NB4 (cell line): ENCODE results near the gene GPC1.
A peak's percentile ranks its signal among the peaks of the same experiment; 100 is the strongest.

ENCODE experiments used
- DNase-seq: peaks from one replicate; pipeline ENCODE4 v3.0.0; 2010; ENCODE audit warnings: low read depth
- H3K4me3 ChIP-seq: one replicate; pipeline ENCODE4 v1.5.1; 2011; ENCODE audit warnings: mild to moderate bottlenecking, low read depth, low read length, moderate library complexity
- MAX ChIP-seq: IDR thresholded peaks from 2 replicates; pipeline ENCODE4 v1.6.1; 2011; ENCODE audit warnings: low read depth, low read length
- MYC ChIP-seq: IDR thresholded peaks from 2 replicates; pipeline ENCODE4 v1.6.1; 2011; ENCODE audit warnings: low read depth, low read length
- POLR2A ChIP-seq: IDR thresholded peaks from 2 replicates; pipeline ENCODE4 v1.6.1; 2011; ENCODE audit warnings: mild to moderate bottlenecking; ENCODE audit not compliant: insufficient read length; ENCODE audit errors: extremely low read depth
- TF ChIP-seq, protein P1 (sequence below): IDR thresholded peaks from one replicate; pipeline ENCODE4 v1.5.1; 2012; ENCODE audit warnings: low read depth, low read length

GPC1 gene

GRCh38 chr2:240431661-240432424 is 3.6 kb upstream of the GPC1 start:
- TF ChIP-seq MYC (no peak), POLR2A (no peak), MAX (no peak)
- TF ChIP-seq, protein P1, sequence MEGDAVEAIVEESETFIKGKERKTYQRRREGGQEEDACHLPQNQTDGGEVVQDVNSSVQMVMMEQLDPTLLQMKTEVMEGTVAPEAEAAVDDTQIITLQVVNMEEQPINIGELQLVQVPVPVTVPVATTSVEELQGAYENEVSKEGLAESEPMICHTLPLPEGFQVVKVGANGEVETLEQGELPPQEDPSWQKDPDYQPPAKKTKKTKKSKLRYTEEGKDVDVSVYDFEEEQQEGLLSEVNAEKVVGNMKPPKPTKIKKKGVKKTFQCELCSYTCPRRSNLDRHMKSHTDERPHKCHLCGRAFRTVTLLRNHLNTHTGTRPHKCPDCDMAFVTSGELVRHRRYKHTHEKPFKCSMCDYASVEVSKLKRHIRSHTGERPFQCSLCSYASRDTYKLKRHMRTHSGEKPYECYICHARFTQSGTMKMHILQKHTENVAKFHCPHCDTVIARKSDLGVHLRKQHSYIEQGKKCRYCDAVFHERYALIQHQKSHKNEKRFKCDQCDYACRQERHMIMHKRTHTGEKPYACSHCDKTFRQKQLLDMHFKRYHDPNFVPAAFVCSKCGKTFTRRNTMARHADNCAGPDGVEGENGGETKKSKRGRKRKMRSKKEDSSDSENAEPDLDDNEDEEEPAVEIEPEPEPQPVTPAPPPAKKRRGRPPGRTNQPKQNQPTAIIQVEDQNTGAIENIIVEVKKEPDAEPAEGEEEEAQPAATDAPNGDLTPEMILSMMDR = no peak
- H3K4me3 ChIP-seq = no peak overlapping the region
- no peak for DNase-seq

DNA sequence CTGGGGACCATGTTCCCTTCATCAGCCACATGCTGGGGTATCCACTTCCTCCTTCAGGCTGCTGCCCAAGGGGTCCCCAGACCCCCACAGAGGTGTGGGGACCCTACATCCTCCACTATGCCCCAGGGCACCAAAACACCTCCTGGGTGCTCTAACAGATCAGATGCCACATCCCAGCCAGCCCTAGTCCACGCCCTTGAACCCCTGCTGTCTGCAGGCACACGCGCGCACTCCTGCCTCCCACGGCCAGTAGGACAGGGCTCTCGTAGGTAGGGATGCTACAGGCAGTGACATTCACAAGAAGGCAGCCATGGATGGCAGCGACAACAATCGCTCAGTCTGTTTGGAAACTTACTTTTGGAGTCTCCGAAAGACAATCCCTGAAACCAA is 3.0 kb upstream of the GPC1 start:
- TF ChIP-seq POLR2A (no peak), MYC (no peak), MAX (no peak)
- TF ChIP-seq, protein P1 = no peak
- no peak for DNase-seq
- H3K4me3 ChIP-seq = no peak overlapping the region

DNA sequence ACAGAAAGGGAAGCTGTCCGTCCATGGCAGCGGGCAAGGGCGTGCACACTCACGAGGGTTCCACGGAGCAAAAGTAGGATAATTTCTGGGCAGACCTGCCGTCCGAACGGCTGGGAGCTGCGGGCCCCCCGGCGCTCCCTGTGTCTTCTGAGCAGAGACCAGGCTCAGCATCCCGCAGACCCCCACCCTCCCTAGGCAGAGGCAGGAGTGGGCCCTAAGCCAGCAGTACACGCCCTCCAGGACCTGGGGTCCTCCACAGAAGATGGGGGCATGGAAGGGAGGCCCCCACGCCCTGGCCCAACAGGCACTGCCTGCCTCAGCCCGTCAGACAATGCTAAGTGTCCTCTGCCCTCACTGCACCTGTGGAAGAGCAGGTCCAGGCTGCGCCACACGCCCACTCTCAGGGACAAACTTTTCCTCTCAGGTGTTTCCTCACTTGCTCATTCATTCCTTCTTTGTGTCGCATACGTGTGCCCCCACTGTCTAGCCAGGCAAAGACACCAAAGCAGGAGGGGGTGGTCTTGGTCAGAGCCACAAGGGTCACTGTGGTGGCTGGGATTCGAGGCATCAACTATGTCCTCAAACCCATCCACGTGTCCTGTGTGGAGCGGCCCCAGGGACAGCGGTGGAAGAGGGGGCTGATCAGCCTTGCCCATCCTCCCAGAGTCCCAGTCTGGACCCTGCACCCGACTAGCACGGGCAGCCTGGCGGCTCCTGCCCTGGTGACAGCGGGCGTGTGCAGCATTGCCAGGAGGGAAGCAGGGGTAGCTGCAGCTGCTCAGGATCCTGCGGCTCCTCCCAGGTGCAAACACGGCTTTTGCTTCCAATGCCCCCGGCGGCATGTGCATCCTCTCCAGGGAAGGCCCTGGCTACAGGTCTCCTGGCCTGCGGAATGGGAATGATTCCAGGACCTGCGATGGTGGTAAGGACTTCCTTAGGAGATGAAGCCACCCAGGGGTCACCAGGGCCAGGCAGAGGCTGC is 2.4 kb upstream of the GPC1 start:
- DNase-seq = no peak
- no peak overlapping the region for H3K4me3 ChIP-seq
- TF ChIP-seq POLR2A (no peak), MYC (no peak), MAX (no peak)
- TF ChIP-seq, protein P1 = no peak

GRCh38 chr2:240433973-240434727 is 1.3 kb upstream of the GPC1 start:
- TF ChIP-seq MAX = no peak
- TF ChIP-seq POLR2A = no peak
- TF ChIP-seq MYC = no peak
- TF ChIP-seq, protein P1 = no peak
- no peak overlapping the region for H3K4me3 ChIP-seq
- DNase-seq = peak; percentile 64

DNA sequence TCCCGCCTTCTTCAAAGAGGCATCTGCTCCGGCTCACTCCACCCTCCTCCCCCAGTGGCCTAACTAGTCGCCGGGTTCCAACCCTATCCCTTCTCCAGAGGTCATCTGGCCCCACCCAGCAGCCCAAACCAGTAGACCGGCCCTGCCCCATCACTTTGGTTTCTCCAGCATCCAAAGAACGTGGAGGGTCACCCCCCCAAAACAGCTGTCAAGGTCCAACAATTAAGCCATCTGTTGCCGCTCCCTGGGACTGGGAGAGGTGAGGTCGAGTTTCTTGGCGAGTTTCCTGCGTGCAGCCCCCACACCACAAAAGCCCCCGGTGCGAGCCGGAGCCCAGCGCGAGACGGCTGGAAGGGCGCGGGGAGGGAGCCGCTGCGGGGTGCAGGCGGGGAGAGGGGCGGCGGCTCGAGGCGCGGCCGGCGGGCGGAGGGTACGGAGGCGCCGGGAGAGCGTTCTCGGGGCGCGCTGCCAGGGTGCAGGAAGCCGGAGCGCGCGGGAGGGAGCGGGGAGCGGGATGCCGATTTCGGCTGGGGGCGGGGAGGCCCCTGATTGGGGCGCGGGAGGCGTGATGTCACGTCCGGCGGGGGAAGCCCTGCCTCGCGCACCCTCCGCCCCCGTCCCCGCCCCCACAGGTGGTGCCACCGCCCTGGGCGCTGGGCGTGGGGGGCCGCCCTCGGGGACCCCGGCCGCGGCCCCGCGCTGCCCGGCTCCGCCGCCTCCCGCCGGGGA is 571 bp upstream of the GPC1 start:
- H3K4me3 ChIP-seq = no peak overlapping the region

More for the DNA sequence above, 571 bp upstream of the GPC1 start:
- TF ChIP-seq MAX (no peak), POLR2A (no peak), MYC (no peak)
- TF ChIP-seq, protein P1 = no peak
- no peak for DNase-seq
